Myocyte (in vitro differentiated cells): Measurements from ENCODE around the gene YWHAE. TPM values are rescaled to one million over a fixed set of nuclear protein-coding genes. Genes with fewer than 3 reads are reported as not detected.
"Not testable (repeated sequence)": the region's sequence is repeated elsewhere in the genome, so short reads cannot be mapped to it uniquely, and the experiment has no call there.

Source experiments
- DNase-seq: peaks from one replicate; pipeline ENCODE4 v3.0.0-alpha.2; 2012; ENCODE audit warnings: low read depth
- polyA plus RNA-seq: library from polyadenylated mRNA; unstranded; fragments of >200 nt; gene quantifications from one replicate; pipeline ENCODE4 v1.2.1, GENCODE V29; 2012; ENCODE audit warnings: missing spikeins
- total RNA-seq: library from RNA; depleted of rRNA; stranded (reverse); fragments of >200 nt; gene quantifications from 2 replicates; pipeline ENCODE4 v1.2.3, GENCODE V29; 2014

The YWHAE gene
- total RNA-seq = 680 and 704 TPM in 2 replicates
- 726 TPM for polyA plus RNA-seq

DNA sequence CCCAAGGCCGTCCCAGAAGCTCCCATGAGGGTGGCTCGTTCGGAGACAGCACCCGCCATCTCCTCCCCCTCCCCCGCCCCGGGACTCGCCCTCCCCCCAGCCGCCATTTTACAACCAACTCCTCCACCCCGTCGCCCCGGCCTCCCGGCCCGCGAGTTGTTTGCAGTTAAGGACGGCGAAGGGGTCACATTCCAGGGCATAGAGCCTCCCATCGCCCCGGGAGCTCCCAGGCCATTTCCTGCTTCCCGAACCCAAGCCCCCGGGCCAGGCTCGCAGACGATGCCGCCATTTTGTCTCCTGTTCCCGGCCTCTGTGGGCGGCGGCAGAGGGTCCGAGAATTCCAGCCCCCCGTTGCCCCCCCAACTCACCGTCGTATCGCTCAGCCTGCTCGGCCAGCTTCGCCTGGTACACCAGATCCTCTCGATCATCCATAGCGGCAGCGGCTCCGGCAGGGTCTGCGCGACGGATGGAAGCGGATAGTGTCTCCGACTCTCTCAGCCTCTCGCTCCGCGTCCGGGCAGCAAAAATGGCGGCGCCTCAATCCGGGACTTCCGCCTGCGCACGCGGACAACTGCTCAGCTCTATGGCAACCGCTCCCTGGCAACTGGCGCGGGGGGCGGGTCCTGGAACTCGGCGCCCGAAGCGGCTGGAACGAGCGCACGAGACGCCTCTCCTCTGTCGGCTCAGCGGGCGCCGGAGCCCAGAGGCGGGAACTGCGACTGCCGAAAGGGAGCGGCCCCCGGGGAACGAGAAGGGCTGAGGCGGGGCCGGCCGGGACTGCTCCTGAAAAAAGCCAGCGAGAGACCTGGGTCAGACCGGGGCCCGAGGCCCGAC is at the start of gene YWHAE:
Gene YWHAE (minus strand): TSS at position 544 of the 834 bp plus-strand sequence. CDS start 112 bp downstream, at position 432.
- peak; percentile 96 for DNase-seq

DNA sequence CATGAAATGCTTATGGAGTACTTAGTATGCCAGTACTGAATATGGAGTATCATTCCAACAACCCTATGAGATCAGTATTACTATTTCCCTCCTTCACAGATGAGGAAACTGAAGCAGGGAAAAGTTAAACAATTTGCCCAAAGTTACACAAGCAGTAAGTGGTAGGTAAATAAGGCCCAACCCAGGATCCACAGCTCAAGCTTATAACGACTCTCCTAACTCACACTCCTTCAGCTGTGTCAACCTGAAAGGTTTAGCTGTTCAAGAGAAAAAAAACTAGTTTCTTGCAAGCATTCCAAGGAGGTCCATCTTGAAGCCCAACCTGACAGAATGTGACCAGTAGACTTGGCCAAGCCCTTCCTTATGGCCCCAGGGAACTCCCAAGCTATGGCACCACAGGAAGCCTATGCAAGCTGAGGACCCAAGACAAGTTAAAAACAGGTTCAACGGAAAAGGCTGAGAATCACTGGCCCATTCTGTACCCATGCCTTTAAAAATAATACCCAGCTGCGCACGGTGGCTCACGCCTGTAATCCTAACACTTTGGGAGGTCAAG is 49.5 kb upstream of the YWHAE start:
- DNase-seq = no peak

GRCh38 chr17:1447052-1447451 is 47.0 kb upstream of the YWHAE start:
- DNase-seq = no peak

DNA sequence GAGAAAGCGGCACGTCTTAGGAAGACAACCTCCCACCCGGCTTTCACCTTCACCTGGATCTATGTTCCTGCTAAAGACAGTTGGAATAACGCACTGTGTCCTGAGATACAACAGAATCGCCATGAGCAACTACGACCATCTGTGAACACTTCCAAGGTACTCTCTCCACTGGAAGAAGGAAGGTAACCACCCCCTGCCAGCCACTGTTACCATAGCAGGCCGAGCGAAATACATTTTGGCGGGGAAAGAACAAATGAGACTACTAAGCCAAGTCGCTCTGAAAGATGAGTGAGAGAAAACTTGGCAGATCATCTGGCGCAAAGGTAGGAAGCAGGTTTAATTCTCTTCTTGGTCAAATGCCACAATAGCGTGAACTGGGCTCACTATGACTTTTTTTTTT is 46.2 kb upstream of the YWHAE start:
- no peak for DNase-seq

GRCh38 chr17:1445695-1446094 is 45.7 kb upstream of the YWHAE start:
- not testable (repeated sequence) for DNase-seq

DNA sequence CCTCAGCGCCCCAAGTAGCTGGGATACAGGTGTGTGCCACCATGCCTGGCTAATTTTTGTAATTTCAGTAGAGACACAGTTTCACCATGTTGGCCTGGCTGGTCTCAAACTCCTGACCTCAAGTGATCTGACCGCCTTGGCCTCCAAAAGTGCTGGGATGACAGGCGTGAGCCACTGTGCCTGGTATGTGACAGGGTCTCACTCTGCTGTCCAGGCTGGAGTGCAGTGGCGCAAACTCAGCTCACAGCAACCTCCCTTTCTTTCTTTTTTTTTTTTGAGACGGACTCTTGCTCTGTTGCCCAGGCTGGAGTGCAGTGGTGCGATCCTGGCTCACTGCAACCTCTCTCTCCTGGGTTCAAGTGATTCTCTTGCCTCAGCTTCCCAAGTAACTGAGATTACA is 42.7 kb upstream of the YWHAE start:
- DNase-seq = not testable (repeated sequence)

- no peak for DNase-seq
Measured at GRCh38 chr17:1442187-1442586, 42.2 kb upstream of the YWHAE start.

DNA sequence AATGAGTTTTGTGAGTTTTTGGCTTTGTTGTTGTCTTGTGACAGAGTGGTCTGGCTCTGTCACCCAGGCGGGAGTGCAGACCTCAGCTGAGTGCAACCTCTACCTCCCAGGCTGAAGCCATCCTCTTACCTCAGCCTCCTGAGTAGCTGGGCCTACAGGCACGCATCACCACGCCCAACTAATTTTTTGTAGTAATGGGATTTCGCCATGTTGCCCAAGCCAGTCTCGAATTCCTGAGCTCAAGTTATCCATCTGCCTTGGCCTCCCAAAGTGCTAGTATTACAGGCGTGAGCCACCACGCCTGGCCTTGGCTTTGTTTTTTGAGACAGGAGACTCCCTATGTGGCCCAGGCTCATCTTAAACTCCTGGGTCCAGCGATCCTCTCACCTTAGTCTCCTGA is 40.9 kb upstream of the YWHAE start:
- no peak for DNase-seq

GRCh38 chr17:1438593-1439083 is 38.6 kb upstream of the YWHAE start:
- peak; percentile 46 for DNase-seq

- DNase-seq = no peak
Measured at GRCh38 chr17:1435326-1435725, 35.3 kb upstream of the YWHAE start.

DNA sequence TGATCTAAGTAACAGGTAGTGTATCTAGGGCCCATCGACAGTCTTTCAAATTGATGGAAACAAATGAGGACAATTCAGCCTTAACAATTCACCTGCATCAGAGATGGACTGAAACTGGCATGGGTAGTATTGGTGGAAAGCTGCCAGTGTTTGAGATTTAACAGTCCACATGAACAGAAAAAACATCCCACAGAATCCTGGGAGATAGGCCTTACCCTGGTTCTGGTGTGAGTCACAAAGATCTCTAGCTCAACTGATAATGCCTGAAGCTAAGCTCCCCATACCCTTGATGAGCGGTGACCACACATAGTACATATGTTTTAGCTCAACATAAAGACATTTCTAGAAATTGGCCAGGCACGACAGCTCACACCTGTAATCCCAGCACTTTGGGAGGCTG is 34.1 kb upstream of the YWHAE start:
- DNase-seq = no peak

DNA sequence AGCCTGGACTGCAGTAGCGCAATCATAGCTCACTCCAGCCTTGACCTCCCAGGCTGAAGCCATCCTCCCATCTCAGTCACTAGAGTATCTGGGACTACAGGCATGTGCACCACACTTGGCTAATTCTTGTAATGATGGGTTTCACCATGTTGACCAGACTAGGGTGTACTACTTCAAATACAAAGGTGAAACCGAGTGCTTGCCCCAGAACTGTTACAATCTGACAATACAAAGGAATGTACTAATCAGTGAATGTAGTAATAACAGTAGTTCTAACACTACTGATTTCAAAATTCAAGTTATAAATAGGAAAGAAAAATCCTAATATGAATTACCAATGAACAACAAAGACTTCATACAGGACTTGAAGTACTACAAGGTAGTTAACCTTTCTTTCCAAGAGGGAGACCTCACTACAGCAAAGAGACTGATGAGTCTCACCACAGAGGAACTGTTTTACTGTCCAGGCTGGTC is 31.6 kb upstream of the YWHAE start:
- no peak for DNase-seq

- peak; percentile 37 for DNase-seq
Measured at GRCh38 chr17:1423456-1424135, 23.6 kb upstream of the YWHAE start.

GRCh38 chr17:1422885-1423284 is 22.9 kb upstream of the YWHAE start:
- DNase-seq = peak; percentile 69

DNA sequence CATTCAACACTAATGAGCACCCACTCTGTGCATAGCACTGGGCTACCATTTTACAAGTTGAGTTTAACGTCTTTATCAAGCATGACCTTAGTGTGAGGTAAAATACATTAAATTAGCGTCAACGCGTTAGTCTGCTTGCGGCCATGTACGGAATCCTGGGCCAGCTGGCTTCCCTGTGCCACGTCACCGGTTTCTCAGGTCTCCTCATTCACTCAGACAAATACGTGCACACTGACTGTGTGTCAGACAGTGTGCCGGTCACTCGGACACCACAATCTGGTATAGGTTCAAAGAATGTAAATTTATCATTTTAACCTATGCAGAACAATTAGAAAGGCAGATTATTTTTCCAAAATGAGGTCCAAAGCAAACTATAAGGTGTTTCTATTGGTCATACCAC is 21.4 kb upstream of the YWHAE start:
- no peak for DNase-seq

- no peak for DNase-seq
Measured at GRCh38 chr17:1420981-1421380, 21.0 kb upstream of the YWHAE start.

DNA sequence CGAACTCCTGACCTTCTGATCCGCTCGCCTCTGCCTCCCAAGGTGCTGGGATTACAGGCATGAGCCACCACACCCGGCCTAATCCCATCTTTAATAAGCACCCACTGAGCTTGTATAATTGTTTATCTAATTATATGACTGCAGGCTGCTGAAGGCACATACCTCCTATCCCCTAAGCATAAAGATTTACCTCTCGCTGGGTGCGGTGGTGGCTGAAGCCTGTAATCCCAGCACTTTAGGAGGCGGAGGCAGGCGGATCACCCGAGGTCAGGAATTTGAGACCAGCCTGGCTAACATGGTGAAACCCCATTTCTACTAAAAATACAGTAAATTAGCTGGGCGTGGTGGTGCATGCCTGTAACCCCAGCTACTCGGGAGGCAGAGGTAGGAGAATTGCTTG is 20.1 kb upstream of the YWHAE start:
- DNase-seq = no peak

DNA sequence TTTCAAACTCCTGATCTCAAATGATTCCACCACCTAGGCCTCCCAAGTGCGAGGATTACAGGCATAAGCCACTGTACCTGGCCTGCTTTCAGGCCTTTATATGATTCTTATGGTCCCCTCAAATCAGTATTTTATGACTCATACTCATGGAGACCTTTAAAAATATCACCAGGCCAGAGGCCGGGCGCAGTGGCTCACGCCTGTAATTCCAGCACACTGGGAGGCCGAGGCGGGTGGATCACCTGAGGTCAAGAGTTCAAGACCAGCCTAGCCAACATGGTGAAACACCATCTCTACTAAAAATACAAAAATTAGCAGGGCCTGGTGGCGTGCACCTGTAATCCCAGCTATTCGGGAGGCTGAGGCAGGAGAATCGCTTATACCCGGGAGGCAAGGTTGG is 18.5 kb upstream of the YWHAE start:
- DNase-seq = not testable (repeated sequence)

DNA sequence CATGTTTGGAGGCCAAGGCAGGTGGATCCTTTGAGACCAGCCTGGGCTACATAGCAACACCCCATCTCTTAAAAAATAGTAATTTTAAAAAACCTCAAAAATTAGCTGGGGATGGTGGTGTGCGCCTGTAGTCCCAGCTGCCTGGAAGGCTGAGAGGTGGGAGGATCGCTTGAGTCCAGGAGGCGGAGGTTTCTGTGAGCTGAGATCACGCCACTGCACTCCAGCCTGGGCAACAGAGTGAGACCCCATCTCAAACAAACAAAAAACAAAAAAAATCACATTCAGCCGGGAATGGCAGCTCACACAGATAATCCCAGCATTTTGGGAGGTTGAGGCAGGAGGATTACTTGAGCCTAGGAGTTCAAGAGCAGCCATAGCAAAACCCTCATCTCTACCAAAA is 16.4 kb upstream of the YWHAE start:
- DNase-seq = no peak

GRCh38 chr17:1414634-1415033 is 14.6 kb upstream of the YWHAE start:
- no peak for DNase-seq

GRCh38 chr17:1414001-1414574 is 14.1 kb upstream of the YWHAE start:
- DNase-seq = no peak
